Measurements from ENCODE around the gene SPECC1. TPM values are rescaled to one million over a fixed set of nuclear protein-coding genes. Genes with fewer than 3 reads are reported as not detected.

Gene SPECC1
- total and polyA plus RNA-seq, 2 donors (not counting 1 experiment from before 2014, with no cell fraction given) = 13.4 to 30.9 TPM

DNA sequence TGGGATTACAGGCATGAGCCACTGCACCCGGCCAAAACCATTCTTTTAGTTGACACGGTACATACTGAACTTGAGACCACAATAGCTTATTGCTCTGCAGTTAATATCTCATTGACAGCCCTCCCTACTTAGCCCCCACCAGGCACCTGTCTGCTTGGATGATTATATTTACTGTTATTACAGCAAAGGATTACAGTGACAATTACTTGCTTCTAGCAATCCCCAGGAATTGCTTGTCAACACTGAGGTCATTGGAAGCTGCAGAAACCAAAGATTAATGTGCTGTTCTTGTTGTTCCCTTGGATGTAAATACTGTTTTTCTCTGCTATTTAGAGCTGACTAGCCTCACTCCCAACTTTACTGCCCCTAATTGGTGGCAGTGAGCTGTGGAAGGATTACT, 247.0 kb downstream of the SPECC1 start:
- H4K20me1 ChIP-seq (ENCODE audit: control insufficient read depth, extremely low read depth, insufficient read depth, low read length) = no peaks in the 10 kb centered on the region
- H3K27me3 ChIP-seq (ENCODE audit: control insufficient read depth, insufficient read depth, low read length) = no peaks in the 10 kb centered on the region
- no peak for DNase-seq (ENCODE audit: low read depth in 2 of 2)
- TF ChIP-seq, protein P1, sequence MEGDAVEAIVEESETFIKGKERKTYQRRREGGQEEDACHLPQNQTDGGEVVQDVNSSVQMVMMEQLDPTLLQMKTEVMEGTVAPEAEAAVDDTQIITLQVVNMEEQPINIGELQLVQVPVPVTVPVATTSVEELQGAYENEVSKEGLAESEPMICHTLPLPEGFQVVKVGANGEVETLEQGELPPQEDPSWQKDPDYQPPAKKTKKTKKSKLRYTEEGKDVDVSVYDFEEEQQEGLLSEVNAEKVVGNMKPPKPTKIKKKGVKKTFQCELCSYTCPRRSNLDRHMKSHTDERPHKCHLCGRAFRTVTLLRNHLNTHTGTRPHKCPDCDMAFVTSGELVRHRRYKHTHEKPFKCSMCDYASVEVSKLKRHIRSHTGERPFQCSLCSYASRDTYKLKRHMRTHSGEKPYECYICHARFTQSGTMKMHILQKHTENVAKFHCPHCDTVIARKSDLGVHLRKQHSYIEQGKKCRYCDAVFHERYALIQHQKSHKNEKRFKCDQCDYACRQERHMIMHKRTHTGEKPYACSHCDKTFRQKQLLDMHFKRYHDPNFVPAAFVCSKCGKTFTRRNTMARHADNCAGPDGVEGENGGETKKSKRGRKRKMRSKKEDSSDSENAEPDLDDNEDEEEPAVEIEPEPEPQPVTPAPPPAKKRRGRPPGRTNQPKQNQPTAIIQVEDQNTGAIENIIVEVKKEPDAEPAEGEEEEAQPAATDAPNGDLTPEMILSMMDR (conservative IDR thresholded peaks at IDR 0.05 in 1 of 2, IDR thresholded peaks at IDR 0.05 in 1 of 2; ENCODE audit: low read depth in 1 of 2, low read length in 2 of 2) = no peak
- no peak for TF ChIP-seq EZH2 (IDR thresholded peaks at IDR 0.05; ENCODE audit: low read length, missing control alignments)
- H3K27ac ChIP-seq (ENCODE audit: insufficient read depth, low read length) = no peak overlapping the region
- no peaks in the 10 kb centered on the region for H3K79me2 ChIP-seq (ENCODE audit: control insufficient read depth, insufficient read depth, low read length)
- no peaks in the 10 kb centered on the region for H3K9me3 ChIP-seq (ENCODE audit: control insufficient read depth, insufficient read depth, low read depth, low read length)
- no peak overlapping the region for H3K9ac ChIP-seq (ENCODE audit: insufficient read depth, low read length)
- H3K36me3 ChIP-seq (ENCODE audit: control insufficient read depth, insufficient read depth, low read length) = no peaks in the 10 kb centered on the region
- H3K4me1 ChIP-seq (ENCODE audit: control insufficient read depth, extremely low read depth, insufficient read depth, low read length) = no peaks in the 10 kb centered on the region
- no peak overlapping the region for H3K4me2 ChIP-seq (ENCODE audit: extremely low read depth, insufficient read depth, low read length)
- no peak overlapping the region for H3K4me3 ChIP-seq (replicated peaks in 1 of 4; ENCODE audit: control extremely low read depth in 1 of 4, insufficient read depth in 1 of 4, low read depth in 3 of 4, low read length in 4 of 4)
- no peak overlapping the region for H2AFZ ChIP-seq (ENCODE audit: low read length)

DNA sequence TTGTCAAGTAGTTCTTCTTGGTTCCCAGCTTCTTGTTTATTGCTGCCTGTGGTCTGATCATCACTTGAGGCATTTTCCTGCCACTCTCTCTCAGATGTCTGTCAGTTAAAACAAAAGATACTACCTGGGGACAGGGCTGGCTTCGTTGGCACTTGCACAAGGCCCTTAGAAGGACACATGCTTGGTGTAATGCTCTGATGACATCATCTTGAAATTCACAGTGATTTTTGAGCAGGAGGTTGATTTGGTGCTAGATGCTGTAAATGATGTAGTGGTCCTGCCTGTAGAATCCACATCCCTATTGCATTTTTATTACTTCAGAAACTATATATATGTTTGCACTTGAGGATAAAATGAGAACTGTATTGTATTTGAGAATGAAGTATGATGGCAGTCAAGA, 247.8 kb downstream of the SPECC1 start:
- no peak overlapping the region for H3K4me3 ChIP-seq (replicated peaks in 1 of 4; ENCODE audit: control extremely low read depth in 1 of 4, insufficient read depth in 1 of 4, low read depth in 3 of 4, low read length in 4 of 4)

DNA sequence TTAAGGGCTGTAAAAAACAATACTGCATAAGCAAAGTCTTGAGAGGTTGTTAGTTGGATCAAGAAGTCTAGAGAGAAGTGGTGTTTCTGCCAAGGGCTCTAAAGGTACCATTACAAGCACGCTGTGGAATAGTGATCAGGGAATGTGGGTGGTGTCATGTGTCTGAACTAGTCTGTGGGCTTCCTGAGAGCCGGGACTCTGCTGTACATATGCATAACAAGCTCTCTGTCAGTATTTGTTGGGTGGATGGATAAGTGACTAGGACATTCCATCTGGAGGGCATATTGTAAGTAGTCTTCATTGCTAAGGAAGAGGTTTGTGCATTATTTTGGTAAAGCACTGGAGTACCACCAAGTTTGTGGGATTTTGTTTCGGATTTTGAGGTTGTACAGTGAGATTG, 248.6 kb downstream of the SPECC1 start:
- no peak for DNase-seq (ENCODE audit: low read depth in 2 of 2)
- Histone ChIP-seq H3K9ac (ENCODE audit: insufficient read depth, low read length) (no peak overlapping the region), H3K4me2 (ENCODE audit: extremely low read depth, insufficient read depth, low read length) (no peak overlapping the region), H3K4me3 (replicated peaks in 1 of 4; ENCODE audit: control extremely low read depth in 1 of 4, insufficient read depth in 1 of 4, low read depth in 3 of 4, low read length in 4 of 4) (no peak overlapping the region), H3K27me3 (ENCODE audit: control insufficient read depth, insufficient read depth, low read length) (no peaks in the 10 kb centered on the region), H2AFZ (ENCODE audit: low read length) (no peak overlapping the region), H3K4me1 (ENCODE audit: control insufficient read depth, extremely low read depth, insufficient read depth, low read length) (no peaks in the 10 kb centered on the region), H3K36me3 (ENCODE audit: control insufficient read depth, insufficient read depth, low read length) (no peaks in the 10 kb centered on the region), H4K20me1 (ENCODE audit: control insufficient read depth, extremely low read depth, insufficient read depth, low read length) (no peaks in the 10 kb centered on the region), H3K79me2 (ENCODE audit: control insufficient read depth, insufficient read depth, low read length) (no peaks in the 10 kb centered on the region), H3K9me3 (ENCODE audit: control insufficient read depth, insufficient read depth, low read depth, low read length) (no peaks in the 10 kb centered on the region), H3K27ac (ENCODE audit: insufficient read depth, low read length) (no peak overlapping the region)
- TF ChIP-seq EZH2 (IDR thresholded peaks at IDR 0.05; ENCODE audit: low read length, missing control alignments) = no peak
- TF ChIP-seq, protein P1 (conservative IDR thresholded peaks at IDR 0.05 in 1 of 2, IDR thresholded peaks at IDR 0.05 in 1 of 2; ENCODE audit: low read depth in 1 of 2, low read length in 2 of 2) = no peak

More for the DNA sequence above, 247.8 kb downstream of the SPECC1 start:
- H3K79me2 ChIP-seq (ENCODE audit: control insufficient read depth, insufficient read depth, low read length) = no peaks in the 10 kb centered on the region
- no peak overlapping the region for H3K9ac ChIP-seq (ENCODE audit: insufficient read depth, low read length)
- H4K20me1 ChIP-seq (ENCODE audit: control insufficient read depth, extremely low read depth, insufficient read depth, low read length) = no peaks in the 10 kb centered on the region
- TF ChIP-seq, protein P1 (conservative IDR thresholded peaks at IDR 0.05 in 1 of 2, IDR thresholded peaks at IDR 0.05 in 1 of 2; ENCODE audit: low read depth in 1 of 2, low read length in 2 of 2) = no peak
- no peak for TF ChIP-seq EZH2 (IDR thresholded peaks at IDR 0.05; ENCODE audit: low read length, missing control alignments)
- H3K36me3 ChIP-seq (ENCODE audit: control insufficient read depth, insufficient read depth, low read length) = no peaks in the 10 kb centered on the region
- H3K4me1 ChIP-seq (ENCODE audit: control insufficient read depth, extremely low read depth, insufficient read depth, low read length) = no peaks in the 10 kb centered on the region
- H3K9me3 ChIP-seq (ENCODE audit: control insufficient read depth, insufficient read depth, low read depth, low read length) = no peaks in the 10 kb centered on the region
- H3K4me2 ChIP-seq (ENCODE audit: extremely low read depth, insufficient read depth, low read length) = no peak overlapping the region
- H3K27ac ChIP-seq (ENCODE audit: insufficient read depth, low read length) = no peak overlapping the region
- H3K27me3 ChIP-seq (ENCODE audit: control insufficient read depth, insufficient read depth, low read length) = no peaks in the 10 kb centered on the region
- no peak for DNase-seq (ENCODE audit: low read depth in 2 of 2)
- no peak overlapping the region for H2AFZ ChIP-seq (ENCODE audit: low read length)

Measured in fibroblast of lung (primary cell).